Fibroblast of pulmonary artery (primary cell): ENCODE results near the gene CACNA1C.
A peak's percentile ranks its signal among the peaks of the same experiment; 100 is the strongest.

Source experiments
- DNase-seq: peaks from one replicate; pipeline ENCODE4 v3.0.0-alpha.2; 2010; ENCODE audit warnings: low read depth
- H3K4me3 ChIP-seq: replicated peaks from 2 replicates; pipeline ENCODE4 v1.5.1; 2011; ENCODE audit warnings: low read depth, mild to moderate bottlenecking, control low read depth, low read length, moderate library complexity
- TF ChIP-seq, protein P1 (sequence below): IDR thresholded peaks from 2 replicates; pipeline ENCODE4 v1.5.1; 2011; ENCODE audit warnings: mild to moderate bottlenecking, control low read depth, low read length, inconsistent platforms; ENCODE audit errors: missing control alignments

The CACNA1C gene

DNA sequence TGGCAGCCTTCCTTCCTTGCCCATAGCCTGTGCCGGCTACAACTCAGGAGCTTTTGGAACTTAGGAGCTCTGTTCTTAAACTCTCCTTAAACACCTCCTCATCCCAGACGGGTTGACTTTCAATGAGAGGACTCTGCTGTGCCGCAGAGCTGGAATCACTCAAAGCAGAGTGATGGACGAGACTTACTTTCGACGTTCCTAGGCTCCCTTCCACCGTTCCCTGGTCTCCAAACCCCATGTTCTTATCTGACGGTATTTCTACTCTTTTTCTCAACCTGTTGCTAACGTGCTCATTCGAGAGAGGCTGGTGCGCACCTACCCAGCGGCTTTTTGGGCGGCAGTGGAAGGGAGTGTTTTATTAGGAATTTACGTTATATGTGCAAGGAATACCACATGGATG, 232.7 kb downstream of the CACNA1C start:
- no peak overlapping the region for H3K4me3 ChIP-seq
- TF ChIP-seq, protein P1, sequence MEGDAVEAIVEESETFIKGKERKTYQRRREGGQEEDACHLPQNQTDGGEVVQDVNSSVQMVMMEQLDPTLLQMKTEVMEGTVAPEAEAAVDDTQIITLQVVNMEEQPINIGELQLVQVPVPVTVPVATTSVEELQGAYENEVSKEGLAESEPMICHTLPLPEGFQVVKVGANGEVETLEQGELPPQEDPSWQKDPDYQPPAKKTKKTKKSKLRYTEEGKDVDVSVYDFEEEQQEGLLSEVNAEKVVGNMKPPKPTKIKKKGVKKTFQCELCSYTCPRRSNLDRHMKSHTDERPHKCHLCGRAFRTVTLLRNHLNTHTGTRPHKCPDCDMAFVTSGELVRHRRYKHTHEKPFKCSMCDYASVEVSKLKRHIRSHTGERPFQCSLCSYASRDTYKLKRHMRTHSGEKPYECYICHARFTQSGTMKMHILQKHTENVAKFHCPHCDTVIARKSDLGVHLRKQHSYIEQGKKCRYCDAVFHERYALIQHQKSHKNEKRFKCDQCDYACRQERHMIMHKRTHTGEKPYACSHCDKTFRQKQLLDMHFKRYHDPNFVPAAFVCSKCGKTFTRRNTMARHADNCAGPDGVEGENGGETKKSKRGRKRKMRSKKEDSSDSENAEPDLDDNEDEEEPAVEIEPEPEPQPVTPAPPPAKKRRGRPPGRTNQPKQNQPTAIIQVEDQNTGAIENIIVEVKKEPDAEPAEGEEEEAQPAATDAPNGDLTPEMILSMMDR = no peak
- no peak for DNase-seq

DNA sequence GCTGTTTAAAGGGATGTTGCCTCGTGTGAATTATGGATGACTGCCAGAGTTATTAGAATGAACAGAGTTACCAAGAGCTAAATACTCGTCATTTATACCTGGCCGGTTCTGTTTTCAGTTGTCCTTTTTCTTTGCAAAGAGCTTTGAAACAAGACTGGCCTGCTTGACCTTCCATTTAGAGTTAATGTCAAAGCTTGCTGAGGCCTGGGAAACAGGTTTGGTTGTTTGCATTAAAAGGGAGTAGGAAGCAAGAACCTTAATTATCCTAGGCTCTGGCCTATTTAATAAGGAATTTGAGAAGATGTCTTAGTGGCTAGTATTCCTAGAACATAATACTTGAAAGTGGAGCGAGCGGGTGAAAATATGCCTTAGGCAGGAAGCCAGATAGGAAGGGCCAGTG, 233.3 kb downstream of the CACNA1C start:
- DNase-seq = no peak
- TF ChIP-seq, protein P1 = no peak
- H3K4me3 ChIP-seq = no peak overlapping the region

DNA sequence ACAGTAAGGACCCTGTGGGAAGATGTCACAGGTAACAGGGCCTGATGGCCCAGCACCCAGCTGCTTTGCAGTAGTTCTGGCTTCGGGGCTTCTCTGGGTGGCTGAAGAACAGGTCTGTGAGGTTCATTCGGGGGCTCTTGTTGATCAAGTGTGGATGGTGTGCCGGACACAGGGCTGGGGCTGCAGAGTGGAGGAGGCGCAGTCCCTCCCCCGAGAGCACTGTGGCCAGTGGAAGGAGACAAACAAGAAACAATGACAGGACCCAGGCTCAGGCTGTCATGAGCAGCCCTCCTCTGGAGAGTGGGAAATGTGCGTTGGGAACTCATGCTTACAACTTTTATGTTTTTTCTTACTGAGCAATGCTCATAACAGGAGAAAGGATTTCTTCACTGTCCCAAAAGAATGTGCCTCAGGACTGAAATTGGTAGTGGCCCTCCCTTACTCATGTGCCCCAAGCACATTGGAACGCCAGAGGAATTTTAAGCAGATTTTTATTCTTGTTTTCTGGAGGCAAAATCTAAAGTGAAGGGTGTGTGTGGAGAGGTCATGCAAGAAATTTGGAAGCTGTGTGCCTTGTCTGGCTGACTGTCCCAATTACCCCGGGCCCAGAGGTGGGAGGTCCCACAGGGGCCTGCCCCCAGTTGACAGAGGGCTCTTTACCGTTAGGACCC, 233.8 kb downstream of the CACNA1C start:
- TF ChIP-seq, protein P1 = no peak
- H3K4me3 ChIP-seq = no peak overlapping the region
- no peak for DNase-seq

DNA sequence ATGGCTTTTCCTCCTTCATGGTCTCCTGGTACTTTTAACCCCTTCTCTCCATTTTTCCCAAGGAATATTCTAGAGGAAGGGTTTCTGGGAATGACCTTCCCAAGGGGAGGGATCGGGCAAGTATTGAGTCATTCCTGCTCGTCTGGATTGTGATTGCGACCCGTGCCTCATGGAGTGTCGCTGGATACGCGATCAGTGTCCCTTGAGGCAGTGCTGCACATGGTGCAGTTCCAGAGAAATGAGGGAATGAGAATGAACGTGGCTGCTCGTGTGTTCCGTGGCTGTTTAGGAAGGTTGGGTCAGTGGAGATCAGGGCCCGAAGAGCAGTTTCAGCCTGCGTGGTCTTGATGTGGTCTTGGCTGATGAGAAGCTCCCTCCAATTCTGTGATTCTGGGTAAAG, 234.4 kb downstream of the CACNA1C start:
- TF ChIP-seq, protein P1 = no peak
- no peak overlapping the region for H3K4me3 ChIP-seq
- no peak for DNase-seq

DNA sequence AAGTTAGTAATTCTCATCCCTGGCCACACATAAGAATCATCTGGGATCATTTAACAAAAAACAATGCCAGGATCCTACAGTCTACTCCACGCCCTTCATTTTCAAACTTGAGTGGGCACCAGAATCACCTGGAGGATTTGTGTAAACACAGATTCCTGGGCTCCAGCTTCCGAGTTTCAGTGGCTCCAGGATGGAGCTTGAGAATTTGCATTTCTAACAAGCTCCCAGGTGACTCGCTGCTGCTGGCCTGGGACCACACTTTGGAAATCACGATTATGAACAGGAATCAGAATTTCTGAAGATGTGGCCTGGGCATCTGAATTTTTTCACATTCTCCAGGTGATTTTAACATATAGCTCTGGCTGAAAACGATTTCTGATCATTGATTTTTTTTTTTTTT, 234.8 kb downstream of the CACNA1C start:
- no peak for DNase-seq
- H3K4me3 ChIP-seq = no peak overlapping the region
- TF ChIP-seq, protein P1 = no peak

DNA sequence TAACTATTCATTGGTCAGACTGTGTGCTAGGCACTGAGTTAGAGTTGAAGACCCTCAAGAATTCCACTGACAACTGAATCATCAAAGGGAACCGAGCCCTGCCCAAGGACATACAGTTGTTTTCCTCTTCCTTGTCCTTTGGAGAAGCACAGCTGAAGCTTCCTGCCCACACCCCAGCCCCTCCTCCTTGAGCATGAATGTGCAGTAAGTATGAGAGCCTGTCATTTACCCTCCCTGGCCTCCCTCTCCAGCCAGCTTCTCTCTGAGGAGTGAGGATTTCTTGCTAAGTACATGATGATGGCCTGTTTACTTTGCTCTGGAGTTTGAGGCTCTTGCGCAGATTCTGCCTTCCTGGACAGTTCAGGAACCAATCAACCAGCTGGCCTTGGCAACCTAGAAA, 235.2 kb downstream of the CACNA1C start:
- DNase-seq = peak; percentile 42
- TF ChIP-seq, protein P1 = no peak
- no peak overlapping the region for H3K4me3 ChIP-seq

DNA sequence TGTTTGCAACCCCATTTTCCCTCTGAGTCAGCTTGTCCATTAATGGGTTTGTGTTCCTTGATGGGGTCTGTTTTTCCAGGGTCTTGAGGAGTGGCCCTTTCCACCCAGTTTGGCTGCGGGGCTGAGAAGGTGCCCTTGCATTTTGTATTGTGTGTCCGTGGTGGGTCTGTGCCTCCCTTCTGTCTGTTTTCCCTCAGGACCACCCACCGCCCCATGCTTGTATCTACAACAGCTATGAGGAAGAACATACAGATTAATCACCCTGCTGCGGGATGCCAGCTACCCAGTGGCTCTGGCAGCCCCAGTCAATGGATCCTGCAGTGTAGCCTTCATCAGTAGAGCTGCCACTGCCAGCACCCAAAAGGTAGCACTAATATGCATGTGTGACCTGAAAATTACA, 235.7 kb downstream of the CACNA1C start:
- TF ChIP-seq, protein P1 = no peak
- no peak overlapping the region for H3K4me3 ChIP-seq
- DNase-seq = no peak
